MCF 10A (cell line): ENCODE data around the gene RFK. TPM values are rescaled to one million over a fixed set of nuclear protein-coding genes. Genes with fewer than 3 reads are reported as not detected.

ENCODE experiments used
- BruUV-seq: library from RNA; stranded (reverse); fragments of 400-500 nt; replicated peaks from 2 replicates; lab custom pipeline; 2021; lab: Mats Ljungman, UMichigan
- CTCF ChIA-PET: fragments of 300-600 bp; sonication (Branson Sonifier 250); formaldehyde crosslinking; extraction: SDS; loops from one replicate; lab custom pipeline; 2021; ENCODE audit warnings: antibody characterized with exemption, inconsistent platforms; lab: Yijun Ruan, JAX
- POLR2A ChIA-PET: fragments of 300-600, 350-650 bp; sonication (Branson Sonifier 250); formaldehyde crosslinking; extraction: SDS; loops from one replicate; lab custom pipeline; 2020; ENCODE audit warnings: antibody characterized with exemption, inconsistent platforms; lab: Yijun Ruan, JAX
- DNase-seq: peaks from one replicate; pipeline ENCODE4 v3.0.0-alpha.2; 2018; ENCODE audit not compliant: unreplicated experiment
- H3K27ac Mint-ChIP-seq: one replicate; pipeline ENCODE4 v1.8.0; 2022; ENCODE audit warnings: mild to moderate bottlenecking, low read depth, mixed read lengths; ENCODE audit not compliant: unreplicated experiment
- H3K27me3 Mint-ChIP-seq: one replicate; pipeline ENCODE4 v1.8.0; 2022; ENCODE audit warnings: mixed read lengths; ENCODE audit not compliant: insufficient read depth, unreplicated experiment
- H3K36me3 Mint-ChIP-seq: one replicate; pipeline ENCODE4 v1.8.0; 2022; ENCODE audit warnings: mild to moderate bottlenecking, moderate library complexity, mixed read lengths; ENCODE audit not compliant: insufficient read depth, unreplicated experiment
- H3K4me1 Mint-ChIP-seq: one replicate; pipeline ENCODE4 v1.8.0; 2022; ENCODE audit warnings: mixed read lengths; ENCODE audit not compliant: insufficient read depth, unreplicated experiment
- H3K4me3 Mint-ChIP-seq: one replicate; pipeline ENCODE4 v1.8.0; 2022; ENCODE audit warnings: mild to moderate bottlenecking, moderate library complexity, mixed read lengths; ENCODE audit not compliant: unreplicated experiment
- H3K9me3 Mint-ChIP-seq: one replicate; pipeline ENCODE4 v1.8.0; 2022; ENCODE audit warnings: mixed read lengths; ENCODE audit not compliant: unreplicated experiment
- intact Hi-C: fragments of 100-400 bp; cut with micrococcal nuclease; formaldehyde crosslinking; loops from 2 replicates; pipeline ENCODE4 v1.14.1; 2022
- total RNA-seq: library from RNA; stranded (reverse); gene quantifications from 2 replicates; pipeline ENCODE4 v1.2.3, GENCODE V29; 2022
- TF ChIP-seq, protein P1 (sequence below): fragments of 200-600 bp; IDR thresholded peaks from one replicate; pipeline ENCODE4 v1.8.0; 2022; ENCODE audit warnings: antibody characterized with exemption, mild to moderate bottlenecking; ENCODE audit not compliant: unreplicated experiment

Gene RFK
- total RNA-seq, 1 experiment from 2014 or later, result 22.6 TPM

DNA sequence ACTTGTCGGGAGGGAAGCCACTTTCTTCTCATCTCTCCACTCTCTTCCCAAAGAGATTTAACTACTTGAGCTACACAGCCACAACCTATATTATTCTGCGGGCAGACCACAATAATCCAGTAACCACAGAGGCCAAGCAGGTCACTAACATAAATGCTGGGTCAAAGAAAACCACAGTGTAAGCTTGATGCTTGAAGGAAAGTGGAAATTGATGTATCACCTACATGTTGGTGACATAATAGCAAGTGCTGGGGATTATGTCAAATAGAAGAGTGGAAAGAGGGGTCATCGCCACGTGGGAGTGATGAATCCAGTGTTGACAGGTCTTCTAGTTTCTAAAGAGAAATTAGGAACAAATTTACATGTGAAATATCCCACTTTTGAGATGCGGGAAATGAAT lies 40.9 kb downstream of the RFK start:
- no peaks in the 10 kb centered on the region for H3K27me3 Mint-ChIP-seq
- ChIA-PET POLR2A (no interaction called here), CTCF (interaction anchor here (0.6 kb wide), 1 partner anchor 51 kb away, joined by 3 read pairs; no protein-coding TSS in a partner anchor)
- intact Hi-C loops, result no loop called here
- no TSS peak for BruUV-seq
- TF ChIP-seq, protein P1, sequence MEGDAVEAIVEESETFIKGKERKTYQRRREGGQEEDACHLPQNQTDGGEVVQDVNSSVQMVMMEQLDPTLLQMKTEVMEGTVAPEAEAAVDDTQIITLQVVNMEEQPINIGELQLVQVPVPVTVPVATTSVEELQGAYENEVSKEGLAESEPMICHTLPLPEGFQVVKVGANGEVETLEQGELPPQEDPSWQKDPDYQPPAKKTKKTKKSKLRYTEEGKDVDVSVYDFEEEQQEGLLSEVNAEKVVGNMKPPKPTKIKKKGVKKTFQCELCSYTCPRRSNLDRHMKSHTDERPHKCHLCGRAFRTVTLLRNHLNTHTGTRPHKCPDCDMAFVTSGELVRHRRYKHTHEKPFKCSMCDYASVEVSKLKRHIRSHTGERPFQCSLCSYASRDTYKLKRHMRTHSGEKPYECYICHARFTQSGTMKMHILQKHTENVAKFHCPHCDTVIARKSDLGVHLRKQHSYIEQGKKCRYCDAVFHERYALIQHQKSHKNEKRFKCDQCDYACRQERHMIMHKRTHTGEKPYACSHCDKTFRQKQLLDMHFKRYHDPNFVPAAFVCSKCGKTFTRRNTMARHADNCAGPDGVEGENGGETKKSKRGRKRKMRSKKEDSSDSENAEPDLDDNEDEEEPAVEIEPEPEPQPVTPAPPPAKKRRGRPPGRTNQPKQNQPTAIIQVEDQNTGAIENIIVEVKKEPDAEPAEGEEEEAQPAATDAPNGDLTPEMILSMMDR, result no peak
- no peaks in the 10 kb centered on the region for H3K36me3 Mint-ChIP-seq
- H3K4me1 Mint-ChIP-seq, result no peaks in the 10 kb centered on the region
- no peaks in the 10 kb centered on the region for H3K9me3 Mint-ChIP-seq
- no peak overlapping the region for H3K4me3 Mint-ChIP-seq
- no peak for DNase-seq
- H3K27ac Mint-ChIP-seq, result no peak overlapping the region

DNA sequence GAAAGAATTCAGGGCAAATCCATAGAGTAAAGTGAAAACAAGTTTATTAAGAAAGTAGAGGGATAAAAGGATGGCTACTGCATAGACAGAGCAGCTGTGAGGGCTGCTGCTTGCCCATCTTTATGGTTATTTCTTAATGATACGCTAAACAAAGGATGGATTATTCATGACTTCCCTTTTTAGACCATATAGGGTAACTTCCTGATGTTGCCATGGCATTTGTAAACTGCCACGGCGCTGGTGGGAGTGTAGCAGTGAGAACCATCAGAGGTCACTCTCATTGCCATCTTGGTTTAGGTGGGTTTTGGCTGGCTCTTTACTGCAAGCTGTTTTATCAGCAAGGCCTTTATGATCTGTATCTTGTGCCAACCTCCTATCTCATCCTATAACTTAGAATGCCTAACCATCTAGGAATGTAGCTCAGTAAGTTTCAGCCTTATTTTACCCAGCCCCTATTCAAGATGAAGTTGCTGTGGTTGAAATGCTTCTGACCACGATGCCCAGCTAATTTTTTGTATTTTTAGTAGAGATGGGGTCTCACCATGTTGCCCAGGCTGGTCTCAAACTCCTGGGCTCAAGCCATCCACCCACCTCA lies 42.1 kb downstream of the RFK start:
- Mint-ChIP-seq H3K27me3 (no peaks in the 10 kb centered on the region), H3K36me3 (no peaks in the 10 kb centered on the region), H3K27ac (no peak overlapping the region), H3K9me3 (no peaks in the 10 kb centered on the region), H3K4me3 (no peak overlapping the region), H3K4me1 (no peaks in the 10 kb centered on the region)
- ChIA-PET POLR2A (no interaction called here), CTCF (interaction anchor here (0.6 to 1.0 kb wide), 2 partner anchors 9 to 41 kb away, joined by 3 read pairs; no protein-coding TSS in a partner anchor)
- intact Hi-C loops, result no loop called here
- TF ChIP-seq, protein P1, result no peak
- BruUV-seq, result no TSS peak
- DNase-seq, result no peak

DNA sequence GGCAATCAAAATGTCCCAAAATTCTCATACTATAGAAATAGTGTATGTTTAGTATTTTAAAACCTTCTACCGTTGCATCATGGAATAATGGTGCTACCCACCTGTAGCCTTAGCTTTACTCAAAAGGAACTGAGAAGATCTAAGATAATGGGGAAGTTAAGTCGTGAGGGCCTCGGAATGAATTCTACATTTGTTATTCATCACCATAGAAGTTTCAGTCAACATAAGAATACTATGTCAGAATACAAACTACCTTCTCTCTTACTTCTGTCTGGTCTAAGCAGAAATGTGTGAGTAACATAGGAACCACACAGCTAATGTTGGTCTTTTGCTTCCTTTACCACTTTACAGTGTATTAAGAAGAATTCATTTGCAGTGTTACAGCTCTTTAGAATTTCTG lies 43.2 kb downstream of the RFK start:
- Mint-ChIP-seq H3K4me3 (no peak overlapping the region), H3K36me3 (no peaks in the 10 kb centered on the region), H3K27ac (no peak overlapping the region), H3K27me3 (no peaks in the 10 kb centered on the region), H3K4me1 (no peaks in the 10 kb centered on the region), H3K9me3 (no peaks in the 10 kb centered on the region)
- ChIA-PET CTCF (interaction anchor here (1.0 kb wide), 1 partner anchor 20 kb away, joined by 5 read pairs; no protein-coding TSS in a partner anchor), POLR2A (no interaction called here)
- TF ChIP-seq, protein P1, result no peak
- DNase-seq, result no peak
- BruUV-seq, result no TSS peak
- intact Hi-C loops, result no loop called here

DNA sequence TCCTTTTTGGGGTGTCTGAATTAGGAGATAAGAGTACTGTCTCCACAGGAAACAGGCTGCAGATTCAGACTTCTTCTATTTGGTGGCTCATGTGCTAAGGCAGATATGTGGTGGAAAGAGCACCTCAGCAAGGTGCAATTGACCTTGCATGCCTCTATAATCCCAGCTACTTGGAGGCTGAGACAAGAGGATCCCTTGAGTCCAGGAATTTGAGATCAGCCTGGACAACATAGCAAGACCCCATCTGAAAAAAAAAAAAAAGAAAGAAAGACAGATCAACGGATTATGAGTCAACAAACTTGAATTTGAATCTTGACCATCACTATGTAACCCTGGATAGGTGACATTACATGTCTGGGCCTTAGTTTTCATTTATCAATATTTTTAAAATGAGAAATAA lies 44.4 kb downstream of the RFK start:
- Mint-ChIP-seq H3K27ac (no peak overlapping the region), H3K4me3 (no peak overlapping the region), H3K27me3 (no peaks in the 10 kb centered on the region), H3K36me3 (no peaks in the 10 kb centered on the region), H3K4me1 (no peaks in the 10 kb centered on the region), H3K9me3 (no peaks in the 10 kb centered on the region)
- TF ChIP-seq, protein P1, result no peak
- ChIA-PET CTCF (interaction anchor here (0.6 to 1.0 kb wide), 2 partner anchors 12 to 176 kb away, joined by 4 read pairs; no protein-coding TSS in a partner anchor), POLR2A (no interaction called here)
- BruUV-seq, result no TSS peak
- no peak for DNase-seq
- intact Hi-C loops, result no loop called here
